Left ventricle myocardium inferior (tissue), 1 donor: ENCODE data around the gene ZMYND11. TPM values are rescaled to one million over a fixed set of nuclear protein-coding genes. Genes with fewer than 3 reads are reported as not detected.
A peak's percentile ranks its signal among the peaks of the same experiment; 100 is the strongest.

Source experiments
- DNase-seq: peaks from one replicate; pipeline ENCODE4 v3.0.0-alpha.2; 2020
- H3K27ac ChIP-seq: fragments of 200-600 bp; replicated peaks from 2 replicates; pipeline ENCODE4 v1.8.0; 2021
- H3K27me3 ChIP-seq: fragments of 200-600 bp; 2 replicates; pipeline ENCODE4 v1.8.0; 2021; ENCODE audit warnings: low read depth
- H3K36me3 ChIP-seq: fragments of 200-600 bp; 2 replicates; pipeline ENCODE4 v1.8.0; 2021
- H3K4me1 ChIP-seq: fragments of 200-600 bp; 2 replicates; pipeline ENCODE4 v1.8.0; 2021
- H3K4me3 ChIP-seq: fragments of 200-600 bp; 2 replicates; pipeline ENCODE4 v1.8.0; 2021; ENCODE audit warnings: mild to moderate bottlenecking, moderate library complexity
- H3K9me3 ChIP-seq: fragments of 200-600 bp; replicated peaks from 2 replicates; pipeline ENCODE4 v1.8.0; 2021
- CTCF ChIP-seq: fragments of 200-600 bp; IDR thresholded peaks from 2 replicates; pipeline ENCODE4 v1.8.0; 2021; ENCODE audit warnings: antibody characterized with exemption, mild to moderate bottlenecking, borderline replicate concordance
- intact Hi-C: fragments of 100-400 bp; cut with micrococcal nuclease; formaldehyde crosslinking; loops from one replicate; pipeline ENCODE4 v1.11.0; 2022
- long read RNA-seq: library from polyadenylated mRNA; unstranded; transcript quantifications from one replicate; pipeline ENCODE4 v2.0.0, GENCODE V29; 2021
- total RNA-seq: library from RNA; stranded (reverse); fragmentation: NEBNext Ultra II Directional; extraction: Animal tissue kit (Norgen Biotek cat#: 25700); gene quantifications from one replicate; pipeline ENCODE4 v1.2.1, GENCODE V29; 2021
- donor health status: DM: no; HTN: yes; CAD: no; lungs with severe emphysema.

Gene ZMYND11
- total RNA-seq, result 79.6 TPM
- long read RNA-seq, full-length matches to known transcripts, result 38 of 173 reads
- long read RNA-seq, partial matches to known transcripts, result 25 of 173 reads
- long read RNA-seq, other reads (novel, unspliced or antisense), result 110 of 173 reads

GRCh38 chr10:135132-135600 is at the start of gene ZMYND11:
Gene ZMYND11, plus strand, starts transcription at chr10:135455. Its CDS starts 44,558 bp downstream, at chr10:180013.
- intact Hi-C loops, result no loop called here

GRCh38 chr10:86031-86430 is 49.2 kb upstream of the ZMYND11 start:
- no peak for TF ChIP-seq CTCF
- DNase-seq, result no peak
- Histone ChIP-seq H3K27ac (no peak overlapping the region), H3K4me3 (no peak overlapping the region), H3K36me3 (no peaks in the 10 kb centered on the region), H3K9me3 (no peaks in the 10 kb centered on the region), H3K4me1 (no peaks in the 10 kb centered on the region), H3K27me3 (peaks cover 37% of the 10 kb centered on the region)
- intact Hi-C loops, result no loop called here

More at GRCh38 chr10:135132-135600, at the start of gene ZMYND11:
- no peaks in the 10 kb centered on the region for H3K9me3 ChIP-seq
- H3K36me3 ChIP-seq, result no peaks in the 10 kb centered on the region
- DNase-seq, result peak; percentile 76
- peak within 1 kb of the TSS; percentile 98 for H3K27ac ChIP-seq
- no peaks in the 10 kb centered on the region for H3K27me3 ChIP-seq
- no peak for TF ChIP-seq CTCF
- peaks cover 51% of the 10 kb centered on the region for H3K4me1 ChIP-seq
- peak within 1 kb of the TSS; percentile 85 for H3K4me3 ChIP-seq

DNA sequence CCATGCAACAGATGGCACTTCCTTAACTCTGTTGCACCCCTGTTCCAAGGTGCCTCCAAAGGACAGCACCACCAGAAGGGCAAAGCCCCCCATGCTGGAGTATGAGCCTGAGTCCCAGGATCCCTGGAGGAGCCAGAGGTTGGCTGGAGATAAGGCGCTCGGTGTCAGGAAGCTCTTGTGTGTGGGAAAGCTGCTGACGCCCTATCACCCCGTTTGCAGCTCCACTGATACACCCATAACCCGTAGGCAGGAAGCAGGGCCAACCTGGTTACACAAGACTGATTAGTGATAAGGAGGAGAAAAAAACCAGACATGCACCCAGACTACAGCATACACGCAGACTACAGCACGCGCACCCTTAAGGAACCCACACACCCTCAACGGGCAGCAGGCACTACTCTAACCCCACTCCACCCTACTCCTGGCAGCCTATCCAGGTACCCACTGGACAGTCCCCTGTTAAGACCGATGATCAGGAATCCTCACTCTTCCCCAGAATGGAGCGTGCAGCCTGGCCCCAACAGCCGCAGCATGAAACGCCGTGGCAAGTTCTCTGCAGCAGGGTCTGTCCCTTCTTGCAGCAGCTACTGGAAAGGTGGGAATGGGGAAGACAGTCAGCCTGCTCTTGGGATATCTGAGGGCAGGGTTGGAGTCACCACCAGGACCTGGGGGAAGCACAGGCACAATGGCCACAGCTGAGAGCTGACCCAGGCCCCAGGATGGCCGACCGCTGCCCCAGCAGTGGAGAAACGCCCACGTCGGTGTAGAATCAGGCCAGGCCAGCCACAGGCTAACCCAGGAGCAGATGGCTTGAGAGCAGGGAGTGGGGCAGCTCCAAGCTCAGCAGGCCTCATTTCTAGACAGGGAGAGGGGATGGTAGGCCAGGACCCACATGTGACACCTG is 47.8 kb upstream of the ZMYND11 start:
- DNase-seq, result no peak
- H3K4me1 ChIP-seq, result no peaks in the 10 kb centered on the region
- H3K9me3 ChIP-seq, result no peaks in the 10 kb centered on the region
- peaks cover 29% of the 10 kb centered on the region for H3K27me3 ChIP-seq
- no peak for TF ChIP-seq CTCF
- intact Hi-C loops, result no loop called here
- H3K27ac ChIP-seq, result no peak overlapping the region
- H3K36me3 ChIP-seq, result no peaks in the 10 kb centered on the region
- no peak overlapping the region for H3K4me3 ChIP-seq

DNA sequence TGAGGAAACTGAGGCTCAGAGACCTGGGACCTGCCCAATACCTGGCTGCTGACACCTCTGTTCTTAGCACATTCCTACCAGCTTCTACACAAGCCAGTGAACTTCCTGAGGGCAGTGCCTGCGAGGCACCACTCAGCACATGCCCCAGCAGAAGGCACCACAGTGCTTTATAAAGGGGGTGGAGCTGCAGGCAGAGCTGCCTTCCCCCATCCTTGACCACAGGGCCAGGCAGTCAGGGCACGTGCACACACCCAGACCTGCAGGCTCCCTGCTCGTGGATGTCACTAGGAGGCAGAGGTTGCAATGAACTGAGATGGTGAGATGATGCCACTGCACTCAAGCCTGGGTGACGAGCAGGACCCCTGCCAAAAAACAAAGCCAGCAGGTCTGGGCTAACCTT is 47.0 kb upstream of the ZMYND11 start:
- no peaks in the 10 kb centered on the region for H3K9me3 ChIP-seq

GRCh38 chr10:89248-89647 is 46.0 kb upstream of the ZMYND11 start:
- H3K4me1 ChIP-seq, result no peaks in the 10 kb centered on the region
- H3K27me3 ChIP-seq, result peaks cover 22% of the 10 kb centered on the region
- H3K36me3 ChIP-seq, result no peaks in the 10 kb centered on the region
- DNase-seq, result no peak
- H3K27ac ChIP-seq, result no peak overlapping the region
- no peak overlapping the region for H3K4me3 ChIP-seq
- H3K9me3 ChIP-seq, result no peaks in the 10 kb centered on the region
- TF ChIP-seq CTCF, result no peak
- intact Hi-C loops, result no loop called here

More for the DNA sequence above, 47.0 kb upstream of the ZMYND11 start:
- H3K27me3 ChIP-seq, result peaks cover 25% of the 10 kb centered on the region
- H3K4me3 ChIP-seq, result no peak overlapping the region
- H3K36me3 ChIP-seq, result no peaks in the 10 kb centered on the region
- no peak overlapping the region for H3K27ac ChIP-seq
- TF ChIP-seq CTCF, result no peak
- no peaks in the 10 kb centered on the region for H3K4me1 ChIP-seq
- no peak for DNase-seq
- intact Hi-C loops, result no loop called here
